Measurements from ENCODE around the gene KIAA1328.

GRCh38 chr18:37251679-37252078 lies 422.8 kb downstream of the KIAA1328 start:
- no peak for TF ChIP-seq GABPA (IDR thresholded peaks at IDR 0.05; ENCODE audit: low read depth)
- TF ChIP-seq, protein P1, sequence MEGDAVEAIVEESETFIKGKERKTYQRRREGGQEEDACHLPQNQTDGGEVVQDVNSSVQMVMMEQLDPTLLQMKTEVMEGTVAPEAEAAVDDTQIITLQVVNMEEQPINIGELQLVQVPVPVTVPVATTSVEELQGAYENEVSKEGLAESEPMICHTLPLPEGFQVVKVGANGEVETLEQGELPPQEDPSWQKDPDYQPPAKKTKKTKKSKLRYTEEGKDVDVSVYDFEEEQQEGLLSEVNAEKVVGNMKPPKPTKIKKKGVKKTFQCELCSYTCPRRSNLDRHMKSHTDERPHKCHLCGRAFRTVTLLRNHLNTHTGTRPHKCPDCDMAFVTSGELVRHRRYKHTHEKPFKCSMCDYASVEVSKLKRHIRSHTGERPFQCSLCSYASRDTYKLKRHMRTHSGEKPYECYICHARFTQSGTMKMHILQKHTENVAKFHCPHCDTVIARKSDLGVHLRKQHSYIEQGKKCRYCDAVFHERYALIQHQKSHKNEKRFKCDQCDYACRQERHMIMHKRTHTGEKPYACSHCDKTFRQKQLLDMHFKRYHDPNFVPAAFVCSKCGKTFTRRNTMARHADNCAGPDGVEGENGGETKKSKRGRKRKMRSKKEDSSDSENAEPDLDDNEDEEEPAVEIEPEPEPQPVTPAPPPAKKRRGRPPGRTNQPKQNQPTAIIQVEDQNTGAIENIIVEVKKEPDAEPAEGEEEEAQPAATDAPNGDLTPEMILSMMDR (IDR thresholded peaks at IDR 0.05; ENCODE audit: insufficient read depth, low read length) = no peak
